Ascending aorta (tissue), 2 donors: ENCODE results near the gene SSH3. TPM values are rescaled to one million over a fixed set of nuclear protein-coding genes. Genes with fewer than 3 reads are reported as not detected.

Source experiments
- DNase-seq, 2 donors: peaks; one replicate each; pipeline ENCODE4 v3.0.0-alpha.2; 2019; ENCODE audit warnings: low spot score in 2 of 2
- H3K27ac ChIP-seq, 2 donors: fragments of 200-600 bp; sonication (generic); one replicate each; pipeline ENCODE4 v1.5.1; 2016 to 2017; ENCODE audit warnings: mild to moderate bottlenecking in 1 of 2
- H3K27me3 ChIP-seq: fragments of 200-600 bp; sonication (generic); one replicate; pipeline ENCODE4 v1.5.1; 2017
- H3K36me3 ChIP-seq, 2 donors: fragments of 200-600 bp; sonication (generic); one replicate each; pipeline ENCODE4 v1.5.1; 2016
- H3K4me1 ChIP-seq, 2 donors: fragments of 200-600 bp; sonication (generic); one replicate each; pipeline ENCODE4 v1.5.1; 2016 to 2017; ENCODE audit warnings: mild to moderate bottlenecking in 1 of 2
- H3K4me3 ChIP-seq, 2 donors: fragments of 200-600 bp; sonication (generic); one replicate each; pipeline ENCODE4 v1.5.1; 2016 to 2017; ENCODE audit warnings: mild to moderate bottlenecking in 1 of 2
- H3K9me3 ChIP-seq, 2 donors: fragments of 200-600 bp; sonication (generic); one replicate each; pipeline ENCODE4 v1.5.1; 2016
- CTCF ChIP-seq, 3 experiments: fragments of 200-600 bp in 2 of 3; fragments of 450-650 bp in 1 of 3; sonication (generic) in 2 of 3; IDR thresholded peaks; one replicate each; pipeline ENCODE4 v1.5.1; 2016 to 2019; ENCODE audit warnings: antibody characterized with exemption in 3 of 3, mild to moderate bottlenecking in 1 of 3, moderate library complexity in 1 of 3
- intact Hi-C: fragments of 100-400 bp; cut with DNase I; formaldehyde crosslinking; loops from one replicate; pipeline ENCODE4 v1.15.1; 2023
- total RNA-seq: library from RNA; depleted of rRNA; stranded (reverse); fragments of >200 nt; gene quantifications from one replicate; pipeline ENCODE4 v1.1.0, GENCODE V29; 2016

SSH3 gene
- total RNA-seq, 1 donor from 2014 or later: 30.9 TPM

GRCh38 chr11:67265633-67266448 lies 37.5 kb upstream of the SSH3 start:
- Histone ChIP-seq H3K36me3 (no peaks in the 10 kb centered on the region), H3K4me3 (peak overlapping the region; percentile 23 to 39), H3K4me1 (peaks cover 39 to 42% of the 10 kb centered on the region in 2 donors), H3K27ac (peak overlapping the region; percentile 73 to 80), H3K27me3 (no peaks in the 10 kb centered on the region), H3K9me3 (no peaks in the 10 kb centered on the region)
- intact Hi-C loops: loop anchor here (1.0 to 5.0 kb wide), 4 partner anchors 23 to 241 kb away; partner anchors contain the start of genes ANKRD13D, CDK2AP2 and PITPNM1
- DNase-seq: peak in 1 of 2 donors; percentile 85
- peak; percentile 61 to 95 (median 72) for TF ChIP-seq CTCF (IDR thresholded peaks at IDR 0.05)

GRCh38 chr11:67266449-67267187 lies 36.7 kb upstream of the SSH3 start, which contains the start of gene GRK2:
TSS of gene GRK2 (plus strand) at chr11:67266473. CDS start at chr11:67266700, 227 bp downstream.
- Histone ChIP-seq H3K9me3 (no peaks in the 10 kb centered on the region), H3K36me3 (no peaks in the 10 kb centered on the region), H3K27ac (peak within 1 kb of the TSS; percentile 85 to 91), H3K4me3 (peak within 1 kb of the TSS; percentile 87 to 99), H3K27me3 (no peaks in the 10 kb centered on the region), H3K4me1 (peaks cover 45 to 49% of the 10 kb centered on the region in 2 donors)
- intact Hi-C loops: loop anchor here (1.0 to 5.0 kb wide), 3 partner anchors 23 to 241 kb away; partner anchors contain the start of genes ANKRD13D, CDK2AP2 and PITPNM1
- TF ChIP-seq CTCF (IDR thresholded peaks at IDR 0.05): peak in 1 of 3 experiments; percentile 6
- DNase-seq: no peak

GRCh38 chr11:67267188-67268080 lies 35.9 kb upstream of the SSH3 start:
- Histone ChIP-seq H3K4me3 (peak overlapping the region; percentile 87 to 99), H3K4me1 (peaks cover 48 to 50% of the 10 kb centered on the region in 2 donors), H3K27me3 (no peaks in the 10 kb centered on the region), H3K27ac (peak overlapping the region; percentile 85 to 91), H3K9me3 (no peaks in the 10 kb centered on the region), H3K36me3 (no peaks in the 10 kb centered on the region)
- no peak for TF ChIP-seq CTCF (IDR thresholded peaks at IDR 0.05)
- DNase-seq: peak in 1 of 2 donors; percentile 68
- intact Hi-C loops: loop anchor here (5.0 kb wide), 1 partner anchor 240 kb away; the partner anchor contains the start of genes CDK2AP2 and PITPNM1

GRCh38 chr11:67268081-67268961 lies 35.0 kb upstream of the SSH3 start:
- Histone ChIP-seq H3K27ac (peak overlapping the region; percentile 85 to 91), H3K9me3 (no peaks in the 10 kb centered on the region), H3K27me3 (no peaks in the 10 kb centered on the region), H3K4me1 (peaks cover 52 to 54% of the 10 kb centered on the region in 2 donors), H3K4me3 (peak overlapping the region; percentile 87 to 99), H3K36me3 (no peaks in the 10 kb centered on the region)
- peak; percentile 7 to 67 for DNase-seq
- TF ChIP-seq CTCF (IDR thresholded peaks at IDR 0.05): no peak
- intact Hi-C loops: loop anchor here (5.0 kb wide), 1 partner anchor 239 kb away; the partner anchor contains the start of genes CDK2AP2 and PITPNM1
